K562 (cell line): ENCODE results near the gene FCRL4. TPM values are rescaled to one million over a fixed set of nuclear protein-coding genes. Genes with fewer than 3 reads are reported as not detected.

Experiments
- ATAC-seq: fragments of 200-7000 bp; cut with Tn5 transposase; 3 replicates; pipeline ENCODE4 v1.9.1; 2020; ENCODE audit warnings: moderate library complexity
- BruUV-seq: library from RNA; stranded (reverse); fragments of 400-500 nt; replicated peaks from 2 replicates; lab custom pipeline; 2021; lab: Mats Ljungman, UMichigan
- CTCF ChIA-PET: fragments of 300-600 bp; formaldehyde crosslinking; extraction: SDS; loops from one replicate; lab custom pipeline; 2021; ENCODE audit warnings: low intra/inter-chr PET ratio; lab: Yijun Ruan, JAX
- POLR2A ChIA-PET: fragments of 300-600, 350-650 bp; sonication (Branson Sonifier 250); formaldehyde crosslinking; extraction: SDS; loops from one replicate; lab custom pipeline; 2021; ENCODE audit warnings: antibody characterized with exemption, inconsistent platforms; lab: Yijun Ruan, JAX
- DNase-seq, 4 experiments: peaks; one replicate each; pipeline versions ENCODE4 v3.0.0 to v3.0.0-alpha.2; 2011 to 2018; ENCODE audit warnings: low spot score in 3 of 4, mixed read lengths in 3 of 4; ENCODE audit errors: extremely low read depth in 1 of 4
- FAIRE-seq: peaks from 2 replicates; lab custom pipeline; 2011; peaks lifted over from hg19 to GRCh38; lab: Jason Lieb, UNC
- H2AFZ ChIP-seq: 2 replicates; pipeline ENCODE4 v1.6.0; 2011; ENCODE audit warnings: low read depth, low read length, control low read depth, inconsistent platforms
- H3K27ac ChIP-seq: fragments of 200-600 bp; 3 replicates; pipeline ENCODE4 v1.8.0; 2011; ENCODE audit warnings: low read depth, mild to moderate bottlenecking, control low read depth, inconsistent platforms, low read length, moderate library complexity, mixed read lengths; ENCODE audit errors: extremely low read depth
- H3K27me3 ChIP-seq, 2 experiments: fragments of 300-600 bp in 1 of 2; 2 replicates in 1 of 2; 3 replicates in 1 of 2; pipeline versions ENCODE4 v1.6.0 to v1.8.0; 2011; ENCODE audit warnings: inconsistent platforms in 2 of 2, low read length in 2 of 2, mild to moderate bottlenecking in 1 of 2, mixed read lengths in 1 of 2, moderate library complexity in 1 of 2; ENCODE audit not compliant: control insufficient read depth in 2 of 2, insufficient read depth in 2 of 2
- H3K36me3 ChIP-seq: fragments of 300-600 bp; 3 replicates; pipeline ENCODE4 v1.8.0; 2011; ENCODE audit warnings: mild to moderate bottlenecking, low read length, inconsistent platforms; ENCODE audit not compliant: control insufficient read depth, insufficient read depth
- H3K4me1 ChIP-seq, 2 experiments: fragments of 200-600 bp in 1 of 2; replicated peaks in 1 of 2; 2 replicates in 1 of 2; 3 replicates in 1 of 2; pipeline versions ENCODE4 v1.5.1 to v1.8.0; 2011; ENCODE audit warnings: inconsistent platforms in 2 of 2, low read length in 2 of 2, mild to moderate bottlenecking in 1 of 2, mixed read lengths in 1 of 2, moderate library complexity in 1 of 2; ENCODE audit not compliant: control insufficient read depth in 2 of 2, insufficient read depth in 2 of 2
- H3K4me2 ChIP-seq: 2 replicates; pipeline ENCODE4 v1.6.1; 2011; ENCODE audit warnings: low read length, control low read depth, inconsistent platforms, mixed read lengths; ENCODE audit not compliant: insufficient read depth
- H3K4me3 ChIP-seq: fragments of 200-600 bp; sonication (generic), shearing (Covaris generic); 2 replicates; pipeline ENCODE4 v1.5.1; 2016; ENCODE audit warnings: control low read depth, inconsistent platforms
- H3K79me2 ChIP-seq: fragments of 200-600 bp; 3 replicates; pipeline ENCODE4 v1.8.0; 2011; ENCODE audit warnings: low read length, inconsistent platforms; ENCODE audit not compliant: control insufficient read depth, insufficient read depth
- H3K9ac ChIP-seq, 2 experiments: 2 replicates each; pipeline versions ENCODE4 v1.6.0 to v1.6.1; 2011; ENCODE audit warnings: low read depth in 2 of 2, low read length in 2 of 2, control low read depth in 1 of 2, inconsistent platforms in 1 of 2, mild to moderate bottlenecking in 1 of 2, mixed read lengths in 1 of 2; ENCODE audit not compliant: insufficient read depth in 1 of 2
- H3K9me1 ChIP-seq: one replicate; pipeline ENCODE4 v1.6.0; 2011; ENCODE audit warnings: inconsistent platforms, mild to moderate bottlenecking, low read length, moderate library complexity; ENCODE audit not compliant: control insufficient read depth, insufficient read depth
- H3K9me3 ChIP-seq: replicated peaks from 2 replicates; pipeline ENCODE4 v1.5.1; 2011; ENCODE audit warnings: low read depth, low read length, inconsistent platforms; ENCODE audit not compliant: control insufficient read depth, insufficient read depth
- H4K20me1 ChIP-seq: replicated peaks from 2 replicates; pipeline ENCODE4 v1.6.1; 2011; ENCODE audit warnings: low read length, inconsistent platforms, mixed read lengths; ENCODE audit not compliant: control insufficient read depth, insufficient read depth
- CREB3 ChIP-seq: fragments of 450-650 bp; conservative IDR thresholded peaks from 2 replicates; pipeline ENCODE4 v1.6.1; 2016; ENCODE audit warnings: missing genetic modification characterization, low read depth, mild to moderate bottlenecking, missing compliant biosample characterization, moderate library complexity
- HDAC3 ChIP-seq: fragments of 450-650 bp; IDR thresholded peaks from 2 replicates; pipeline ENCODE4 v1.6.1; 2018; ENCODE audit warnings: borderline replicate concordance, mild to moderate bottlenecking, moderate library complexity; ENCODE audit not compliant: partially characterized antibody
- HMGN3 ChIP-seq: IDR thresholded peaks from 2 replicates; pipeline ENCODE4 v1.6.1; 2011; ENCODE audit warnings: borderline replicate concordance, low read depth, mild to moderate bottlenecking, mixed read lengths, low read length; ENCODE audit not compliant: insufficient read length; ENCODE audit errors: extremely low read depth
- ID3 ChIP-seq, 2 experiments: fragments of 250-450 bp in 1 of 2; fragments of 450-650 bp in 1 of 2; sonication (Bioruptor Pico) in 1 of 2; IDR thresholded peaks; 2 replicates each; pipeline versions ENCODE4 v1.6.1 to v1.8.0; 2016 to 2021; ENCODE audit warnings: mild to moderate bottlenecking in 2 of 2, moderate library complexity in 2 of 2, missing compliant biosample characterization in 1 of 2, missing genetic modification characterization in 1 of 2
- MAZ ChIP-seq, 2 experiments: fragments of 450-650 bp in 1 of 2; sonication (generic) in 1 of 2; formaldehyde crosslinking; IDR thresholded peaks in 1 of 2; conservative IDR thresholded peaks in 1 of 2; 2 replicates each; pipeline versions ENCODE4 v1.4.0 to v1.5.0; 2020; ENCODE audit warnings: mild to moderate bottlenecking in 1 of 2, missing genetic modification reagents in 1 of 2
- MYC ChIP-seq, 2 experiments: fragments of 250-450 bp in 1 of 2; sonication (Bioruptor Pico) in 1 of 2; IDR thresholded peaks; 2 replicates each; pipeline versions ENCODE4 v1.5.1 to v1.6.1; 2012 to 2021; ENCODE audit warnings: low read depth in 2 of 2, borderline replicate concordance in 1 of 2, improper control_type of control experiment in 1 of 2, low read length in 1 of 2, mild to moderate bottlenecking in 1 of 2, moderate library complexity in 1 of 2
- NFATC3 ChIP-seq: fragments of 450-650 bp; IDR thresholded peaks from 2 replicates; pipeline ENCODE4 v1.6.1; 2017; ENCODE audit warnings: mild to moderate bottlenecking
- NFIX ChIP-seq: fragments of 250-450 bp; sonication (Bioruptor Pico); IDR thresholded peaks from 2 replicates; pipeline ENCODE4 v1.4.0; 2020; ENCODE audit warnings: low read depth, mild to moderate bottlenecking, moderate library complexity
- RNF219 ChIP-seq: fragments of 250-450 bp; sonication (Bioruptor Pico); IDR thresholded peaks from 2 replicates; pipeline ENCODE4 v1.5.0; 2022; ENCODE audit warnings: mild to moderate bottlenecking
- SMAD2 ChIP-seq: fragments of 150-350 bp; IDR thresholded peaks from 2 replicates; pipeline ENCODE4 v1.6.1; 2014; ENCODE audit warnings: low read depth, mild to moderate bottlenecking, low read length
- SOX6 ChIP-seq: fragments of 450-650 bp; IDR thresholded peaks from 2 replicates; pipeline ENCODE4 v1.6.1; 2014; ENCODE audit warnings: mild to moderate bottlenecking
- SUPT5H ChIP-seq: fragments of 450-650 bp; IDR thresholded peaks from 2 replicates; pipeline ENCODE4 v1.6.1; 2016
- ZBTB1 ChIP-seq: sonication (generic); formaldehyde crosslinking; IDR thresholded peaks from 2 replicates; pipeline ENCODE4 v1.8.1; 2023; ENCODE audit warnings: missing genetic modification reagents, low read depth, mild to moderate bottlenecking, borderline replicate concordance
- ZC3H11A ChIP-seq: IDR thresholded peaks from 2 replicates; pipeline ENCODE4 v1.6.1; 2012; ENCODE audit warnings: low read depth, low read length, improper control_type of control experiment
- ZFP36 ChIP-seq: fragments of 150-350 bp; IDR thresholded peaks from 2 replicates; pipeline ENCODE4 v1.6.1; 2018; ENCODE audit warnings: low read length, low read depth; ENCODE audit not compliant: partially characterized antibody
- ZNF124 ChIP-seq: sonication (generic); formaldehyde crosslinking; IDR thresholded peaks from 2 replicates; pipeline ENCODE4 v1.8.1; 2022; ENCODE audit warnings: missing genetic modification reagents
- ZNF146 ChIP-seq: IDR thresholded peaks from one replicate; pipeline ENCODE4 v1.6.1; 2018; ENCODE audit warnings: missing compliant biosample characterization; ENCODE audit not compliant: unreplicated experiment
- WGBS: fragments of 100-300 bp; shearing (Covaris generic); methylation state at CpG from one replicate; pipeline ENCODE4 v1.1.6; 2016; ENCODE audit warnings: low coverage, mixed read lengths; ENCODE audit not compliant: insufficient coverage; ENCODE audit errors: missing lambda C conversion rate; 5-methylcytosine and 5-hydroxymethylcytosine counted together
- in situ Hi-C: fragments of 300-500 bp; cut with MboI; formaldehyde crosslinking; loops from 4 replicates; pipeline ENCODE4 v1.15.0; 2018; ENCODE audit warnings: inconsistent platforms, mixed read lengths
- intact Hi-C: fragments of 100-400 bp; cut with micrococcal nuclease; formaldehyde crosslinking; loops from 2 replicates; pipeline ENCODE4 v1.14.2; 2022
- polyA plus RNA-seq, 8 experiments: library from polyadenylated mRNA; depleted of rRNA in 4 of 8; stranded (reverse) in 5 of 8; unstranded in 3 of 8; fragments of >200 nt; fragmentation: Nextera tagmentation in 2 of 8; fragmentation: Illumina TruSeq in 1 of 8; extraction: Ambion mirVana in 2 of 8; extraction: Trizol in 1 of 8; gene quantifications; 2 replicates each; pipeline versions ENCODE4 v1.2.1 to v1.2.3, GENCODE V29; 2011 to 2014; ENCODE audit warnings: inconsistent platforms in 1 of 8, missing spikeins in 1 of 8
- total RNA-seq, 7 experiments: library from RNA; depleted of rRNA in 6 of 7; stranded (reverse); fragments of >200 nt in 6 of 7; fragmentation: Illumina TruSeq in 2 of 7; extraction: Trizol in 2 of 7; gene quantifications; 2 replicates each; pipeline versions ENCODE4 v1.2.1 to v1.2.3, GENCODE V29; 2011 to 2021; ENCODE audit warnings: low replicate concordance in 1 of 7

The FCRL4 gene
- total and polyA plus RNA-seq, 9 of the 15 experiments (the other 6 are each of a cell fraction or from before 2014, with no cell fraction given), result not detected

- in situ Hi-C loops, result no loop called here
- H2AFZ ChIP-seq, result no peak overlapping the region
- FAIRE-seq, result no peak
Measured at GRCh38 chr1:157646144-157646543, 48.3 kb upstream of the FCRL4 start.

GRCh38 chr1:157641177-157641576 is 43.3 kb upstream of the FCRL4 start:
- Histone ChIP-seq H3K4me3 (no peak overlapping the region), H4K20me1 (no peaks in the 10 kb centered on the region), H3K9ac (no peak overlapping the region), H3K27me3 (no peaks in the 10 kb centered on the region; a peak in 1 of 5 replicates), H3K4me2 (no peak overlapping the region), H3K36me3 (no peaks in the 10 kb centered on the region), H3K4me1 (no peaks in the 10 kb centered on the region), H3K27ac (no peak overlapping the region), H3K79me2 (no peaks in the 10 kb centered on the region), H2AFZ (no peak overlapping the region), H3K9me1 (no peaks in the 10 kb centered on the region), H3K9me3 (no peaks in the 10 kb centered on the region)
- intact Hi-C loops, result no loop called here
- ATAC-seq (no peak), DNase-seq (no peak), FAIRE-seq (no peak)
- in situ Hi-C loops, result no loop called here
- CTCF ChIA-PET, result no interaction called here
- BruUV-seq, result no TSS peak
- POLR2A ChIA-PET, result no interaction called here
- 0% methylated on average over 2 of the region's 2 CpGs for WGBS
- TF ChIP-seq CREB3 (tag) (no peak), ZBTB1 (no peak), MYC (IDR thresholded peaks at IDR 0.05; ENCODE audit: low read depth, low read length) (no peak), MYC (CRISPR knock-in tag; IDR thresholded peaks at IDR 0.05; ENCODE audit: borderline replicate concordance, low read depth) (no peak), RNF219 (CRISPR knock-in tag) (no peak), ID3 (CRISPR knock-in tag; IDR thresholded peaks at IDR 0.05) (no peak), ID3 (tag; IDR thresholded peaks at IDR 0.05) (no peak), SOX6 (no peak), NFIX (CRISPR knock-in tag) (no peak), HDAC3 (no peak)

More at GRCh38 chr1:157646144-157646543, 48.3 kb upstream of the FCRL4 start:
- TF ChIP-seq ZC3H11A, result no peak
- TF ChIP-seq ZNF146 (CRISPR knock-in tag), result no peak
- no peak for TF ChIP-seq MAZ (CRISPR knock-in tag; conservative IDR thresholded peaks at IDR 0.05 in 1 of 2, IDR thresholded peaks at IDR 0.05 in 1 of 2)
- no peak for TF ChIP-seq SMAD2
- no peak for TF ChIP-seq ZFP36
- no peak for TF ChIP-seq HMGN3
- no peak for TF ChIP-seq NFATC3
- no peak for TF ChIP-seq ZNF124 (CRISPR knock-in tag)
- TF ChIP-seq SUPT5H, result no peak
- TF ChIP-seq MYC (IDR thresholded peaks at IDR 0.05; ENCODE audit: low read depth, low read length), result no peak
- TF ChIP-seq MYC (CRISPR knock-in tag; IDR thresholded peaks at IDR 0.05; ENCODE audit: borderline replicate concordance, low read depth), result no peak
- H3K27me3 ChIP-seq, result no peaks in the 10 kb centered on the region
- H3K27ac ChIP-seq, result no peak overlapping the region
- H3K9me3 ChIP-seq, result no peaks in the 10 kb centered on the region
- no peak for DNase-seq
- H4K20me1 ChIP-seq, result no peaks in the 10 kb centered on the region
- ChIA-PET CTCF (no interaction called here), POLR2A (no interaction called here)
- H3K9ac ChIP-seq, result no peak overlapping the region
- no peaks in the 10 kb centered on the region for H3K36me3 ChIP-seq
- no peaks in the 10 kb centered on the region for H3K4me1 ChIP-seq
- no peak overlapping the region for H3K4me3 ChIP-seq
- ATAC-seq, result no peak
- no TSS peak for BruUV-seq
- no peak overlapping the region for H3K4me2 ChIP-seq
- intact Hi-C loops, result no loop called here
- no peaks in the 10 kb centered on the region for H3K79me2 ChIP-seq
- H3K9me1 ChIP-seq, result no peaks in the 10 kb centered on the region
